Activated CD8-positive, alpha-beta T cell treated with anti-CD3 and anti-CD28 coated beads for 36 hours (primary cell): ENCODE data around the gene CDH18. TPM values are rescaled to one million over a fixed set of nuclear protein-coding genes. Genes with fewer than 3 reads are reported as not detected.

Source experiments
- ATAC-seq: fragments of 200-7000 bp; cut with Tn5 transposase; one replicate; pipeline ENCODE4 v1.10.0; 2021; ENCODE audit warnings: mild to moderate bottlenecking, moderate library complexity
- CTCF ChIA-PET: fragments of 350-600 bp; sonication (Branson Sonifier 250); formaldehyde crosslinking; loops from one replicate; lab custom pipeline; 2021; ENCODE audit warnings: antibody characterized with exemption; lab: Charles Lee
- POLR2A ChIA-PET: fragments of 350-600 bp; sonication (Branson Sonifier 250); formaldehyde crosslinking; loops from one replicate; lab custom pipeline; 2021; ENCODE audit warnings: antibody characterized with exemption; lab: Charles Lee
- DNase-seq: peaks from one replicate; pipeline ENCODE4 v3.0.0-alpha.2; 2020
- H3K27ac Mint-ChIP-seq: one replicate; pipeline ENCODE4 v1.8.0; 2021; ENCODE audit warnings: mild to moderate bottlenecking, mixed read lengths
- H3K27me3 Mint-ChIP-seq: one replicate; pipeline ENCODE4 v1.8.0; 2021; ENCODE audit warnings: mixed read lengths
- H3K36me3 Mint-ChIP-seq: one replicate; pipeline ENCODE4 v1.8.0; 2021; ENCODE audit warnings: low read depth, mixed read lengths
- H3K4me1 Mint-ChIP-seq: one replicate; pipeline ENCODE4 v1.8.0; 2021; ENCODE audit warnings: low read depth, mixed read lengths
- H3K4me3 Mint-ChIP-seq: one replicate; pipeline ENCODE4 v1.8.0; 2021; ENCODE audit warnings: mild to moderate bottlenecking, moderate library complexity, mixed read lengths
- H3K9me3 Mint-ChIP-seq: one replicate; pipeline ENCODE4 v1.8.0; 2021; ENCODE audit warnings: mixed read lengths
- CTCF ChIP-seq: fragments of 200-600 bp; IDR thresholded peaks from one replicate; pipeline ENCODE4 v1.8.0; 2022; ENCODE audit warnings: antibody characterized with exemption, mild to moderate bottlenecking
- intact Hi-C: fragments of 100-400 bp; cut with micrococcal nuclease; formaldehyde crosslinking; loops from one replicate; pipeline ENCODE4 v1.10.0; 2022
- total RNA-seq, 2 experiments: library from RNA; stranded (reverse); gene quantifications; one replicate each; pipeline ENCODE4 v1.2.3, GENCODE V29; 2021

Gene CDH18
- total RNA-seq, 2 experiments from 2014 or later = not detected

GRCh38 chr5:19619571-19619970 lies 368.4 kb downstream of the CDH18 start:
- no peak overlapping the region for H3K4me3 Mint-ChIP-seq
- CTCF ChIA-PET = no interaction called here
- TF ChIP-seq CTCF = no peak
- H3K9me3 Mint-ChIP-seq = peaks cover 10% of the 10 kb centered on the region
- no peak for DNase-seq
- H3K27me3 Mint-ChIP-seq = no peaks in the 10 kb centered on the region
- POLR2A ChIA-PET = no interaction called here
- H3K27ac Mint-ChIP-seq = no peak overlapping the region
- no peaks in the 10 kb centered on the region for H3K4me1 Mint-ChIP-seq
- no peaks in the 10 kb centered on the region for H3K36me3 Mint-ChIP-seq
- no peak for ATAC-seq
- intact Hi-C loops = no loop called here

GRCh38 chr5:19616701-19617215 lies 371.2 kb downstream of the CDH18 start:
- Mint-ChIP-seq H3K4me3 (no peak overlapping the region), H3K27ac (no peak overlapping the region), H3K36me3 (no peaks in the 10 kb centered on the region), H3K9me3 (peaks cover 8% of the 10 kb centered on the region), H3K4me1 (no peaks in the 10 kb centered on the region), H3K27me3 (no peaks in the 10 kb centered on the region)
- CTCF ChIA-PET = no interaction called here
- POLR2A ChIA-PET = no interaction called here
- no peak for ATAC-seq
- intact Hi-C loops = no loop called here
- no peak for DNase-seq
- no peak for TF ChIP-seq CTCF

GRCh38 chr5:19615661-19616060 lies 372.3 kb downstream of the CDH18 start:
- H3K4me1 Mint-ChIP-seq = no peaks in the 10 kb centered on the region
- no peak overlapping the region for H3K4me3 Mint-ChIP-seq
- no peaks in the 10 kb centered on the region for H3K27me3 Mint-ChIP-seq
- no peaks in the 10 kb centered on the region for H3K36me3 Mint-ChIP-seq
- intact Hi-C loops = no loop called here
- peaks cover 13% of the 10 kb centered on the region for H3K9me3 Mint-ChIP-seq
- DNase-seq (no peak), ATAC-seq (no peak)
- TF ChIP-seq CTCF = no peak
- ChIA-PET POLR2A (no interaction called here), CTCF (no interaction called here)
- no peak overlapping the region for H3K27ac Mint-ChIP-seq

- Mint-ChIP-seq H3K27ac (no peak overlapping the region), H3K27me3 (no peaks in the 10 kb centered on the region), H3K9me3 (peaks cover 11% of the 10 kb centered on the region), H3K36me3 (no peaks in the 10 kb centered on the region), H3K4me3 (no peak overlapping the region), H3K4me1 (no peaks in the 10 kb centered on the region)
- ATAC-seq (no peak), DNase-seq (no peak)
- CTCF ChIA-PET = no interaction called here
- POLR2A ChIA-PET = no interaction called here
- TF ChIP-seq CTCF = no peak
- intact Hi-C loops = no loop called here
These were observed 372.9 kb downstream of the CDH18 start for GRCh38 chr5:19615071-19615470.

- ATAC-seq (no peak), DNase-seq (no peak)
- intact Hi-C loops = no loop called here
- ChIA-PET CTCF (no interaction called here), POLR2A (no interaction called here)
- H3K4me1 Mint-ChIP-seq = no peaks in the 10 kb centered on the region
- TF ChIP-seq CTCF = no peak
- H3K27ac Mint-ChIP-seq = no peak overlapping the region
- peaks cover 9% of the 10 kb centered on the region for H3K9me3 Mint-ChIP-seq
- no peaks in the 10 kb centered on the region for H3K27me3 Mint-ChIP-seq
- no peak overlapping the region for H3K4me3 Mint-ChIP-seq
- no peaks in the 10 kb centered on the region for H3K36me3 Mint-ChIP-seq
These were observed 379.5 kb downstream of the CDH18 start for GRCh38 chr5:19608444-19609002.
